ENCODE results near the gene BABAM1.
"Not testable (repeated sequence)": the region's sequence is repeated elsewhere in the genome, so short reads cannot be mapped to it uniquely, and the experiment has no call there.

BABAM1 gene

DNA sequence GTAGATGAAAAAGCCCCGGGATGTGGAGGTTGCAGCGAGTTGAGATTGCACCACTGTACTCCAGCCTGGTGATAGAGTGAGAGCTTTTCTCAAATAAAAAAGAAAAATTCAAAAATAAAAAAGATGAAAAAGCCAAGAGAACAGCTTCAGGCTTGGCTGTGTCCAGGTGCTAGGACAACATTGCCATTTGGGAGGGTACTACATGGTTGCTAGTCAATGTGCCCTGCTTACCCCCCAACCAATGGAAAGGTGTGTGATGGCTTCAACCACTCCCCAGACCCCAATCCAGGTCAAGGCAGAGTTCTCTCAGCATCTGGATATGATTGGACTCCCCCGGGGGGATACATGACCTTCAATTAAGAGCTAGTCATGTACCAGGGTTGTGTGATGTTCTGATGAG is 12.2 kb downstream of the BABAM1 start:
- peaks cover 8% of the 10 kb centered on the region for H3K36me3 Mint-ChIP-seq (ENCODE audit: low read depth)
- no peaks in the 10 kb centered on the region for H3K9me3 Mint-ChIP-seq
- H3K27me3 Mint-ChIP-seq (ENCODE audit: low read depth): no peaks in the 10 kb centered on the region
- no peak overlapping the region for H3K4me3 Mint-ChIP-seq
- H3K27ac Mint-ChIP-seq: no peak overlapping the region
- H3K4me1 Mint-ChIP-seq (ENCODE audit: low read depth): peaks cover 10% of the 10 kb centered on the region

DNA sequence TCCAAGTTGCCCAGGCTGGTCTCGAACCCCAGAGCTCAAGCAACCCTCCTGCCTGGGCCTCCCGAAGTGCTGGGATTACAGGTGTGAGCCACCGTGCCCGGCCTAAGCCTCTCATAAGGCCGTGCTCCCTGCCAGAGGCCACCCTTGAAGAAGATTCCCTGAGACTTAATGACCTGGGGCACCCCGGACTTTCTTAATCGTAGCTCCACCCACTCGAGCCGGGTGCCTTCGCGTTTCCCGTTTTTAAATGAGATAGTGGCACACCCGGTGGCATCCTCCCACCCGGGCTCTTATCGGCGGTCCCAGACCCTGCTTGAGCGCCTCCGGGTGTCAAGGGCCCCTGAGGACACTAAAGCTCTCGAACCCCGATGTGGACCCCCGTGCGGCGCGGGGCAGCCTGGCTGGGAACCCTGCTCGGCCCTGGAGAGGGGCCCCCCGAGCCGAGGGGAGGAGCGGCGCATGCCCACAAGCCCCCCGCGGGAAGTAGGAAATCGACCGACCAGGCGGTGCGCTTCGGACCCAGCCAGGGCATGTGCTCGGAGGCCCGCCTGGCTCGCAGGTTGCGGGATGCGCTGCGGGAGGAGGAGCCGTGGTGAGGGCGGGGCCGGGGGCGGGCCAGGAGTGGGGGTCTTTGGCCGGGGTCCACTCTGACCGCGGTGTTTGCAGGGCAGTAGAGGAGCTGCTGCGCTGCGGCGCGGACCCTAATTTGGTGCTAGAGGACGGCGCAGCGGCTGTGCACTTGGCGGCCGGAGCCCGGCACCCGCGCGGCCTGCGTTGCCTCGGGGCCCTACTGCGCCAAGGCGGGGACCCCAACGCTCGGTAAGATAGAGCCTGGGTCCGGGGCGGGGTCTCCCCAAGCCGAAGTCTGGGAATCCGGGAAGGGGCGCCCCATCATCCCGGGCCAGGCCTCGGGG is 14.4 kb downstream of the BABAM1 start, which contains the start of gene ANKLE1:
TSS of gene ANKLE1 (plus strand) at position 511 of the 914 bp plus-strand sequence. CDS start at position 531, 20 bp downstream.
- Mint-ChIP-seq H3K27ac (peak within 1 kb of the TSS; percentile 9), H3K36me3 (ENCODE audit: low read depth) (peaks cover 5% of the 10 kb centered on the region), H3K4me3 (peak within 1 kb of the TSS; percentile 77), H3K9me3 (no peaks in the 10 kb centered on the region), H3K27me3 (ENCODE audit: low read depth) (no peaks in the 10 kb centered on the region), H3K4me1 (ENCODE audit: low read depth) (peaks cover 10% of the 10 kb centered on the region)

DNA sequence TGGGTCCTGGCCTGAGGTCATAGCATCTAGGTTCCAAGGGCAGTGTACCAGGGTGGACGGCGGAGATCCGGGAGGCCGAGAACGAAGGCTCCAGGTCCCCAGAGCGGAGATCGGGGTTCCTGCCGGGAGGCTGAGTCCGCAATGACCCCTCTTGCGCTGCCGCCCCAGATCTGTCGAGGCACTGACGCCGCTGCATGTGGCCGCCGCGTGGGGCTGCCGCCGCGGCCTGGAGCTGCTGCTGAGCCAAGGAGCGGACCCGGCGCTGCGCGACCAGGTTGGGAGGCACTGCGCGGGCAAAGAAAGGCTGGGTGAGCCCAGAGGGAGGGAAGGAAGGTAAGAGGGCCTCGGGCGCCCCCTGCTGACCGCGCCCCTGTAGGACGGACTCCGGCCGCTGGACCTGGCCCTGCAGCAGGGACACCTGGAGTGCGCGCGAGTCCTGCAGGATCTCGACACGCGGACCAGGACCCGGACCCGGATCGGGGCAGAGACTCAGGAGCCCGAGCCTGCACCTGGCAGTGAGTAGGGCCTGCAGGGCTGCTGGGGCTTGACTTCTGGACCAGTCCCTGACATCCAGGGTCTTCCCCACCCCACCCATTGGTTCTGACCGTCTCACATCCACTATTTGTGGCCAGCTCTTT is 15.4 kb downstream of the BABAM1 start:
- Mint-ChIP-seq H3K4me1 (ENCODE audit: low read depth) (peaks cover 10% of the 10 kb centered on the region), H3K27me3 (ENCODE audit: low read depth) (no peaks in the 10 kb centered on the region), H3K9me3 (no peaks in the 10 kb centered on the region), H3K27ac (no peak overlapping the region), H3K36me3 (ENCODE audit: low read depth) (peaks cover under 1% of the 10 kb centered on the region), H3K4me3 (peak overlapping the region; percentile 77)

DNA sequence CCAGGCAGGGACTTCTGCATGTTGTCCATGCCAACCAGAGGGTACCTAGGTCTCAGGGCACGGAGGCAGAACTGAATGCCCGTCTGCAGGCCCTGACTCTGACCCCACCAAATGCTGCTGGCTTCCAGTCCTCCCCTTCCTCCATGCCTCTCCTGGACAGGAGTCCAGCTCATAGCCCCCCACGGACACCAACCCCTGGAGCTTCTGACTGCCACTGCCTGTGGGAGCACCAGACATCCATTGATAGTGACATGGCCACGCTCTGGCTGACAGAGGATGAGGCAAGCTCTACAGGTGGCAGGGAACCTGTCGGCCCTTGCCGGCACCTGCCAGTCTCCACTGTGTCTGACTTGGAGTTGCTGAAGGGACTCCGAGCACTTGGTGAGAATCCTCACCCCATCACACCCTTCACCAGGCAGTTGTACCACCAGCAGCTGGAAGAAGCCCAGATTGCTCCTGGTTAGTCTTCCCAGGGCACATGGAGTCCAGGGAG is 16.3 kb downstream of the BABAM1 start:
- H3K4me3 Mint-ChIP-seq: no peak overlapping the region
- no peaks in the 10 kb centered on the region for H3K27me3 Mint-ChIP-seq (ENCODE audit: low read depth)
- H3K36me3 Mint-ChIP-seq (ENCODE audit: low read depth): no peaks in the 10 kb centered on the region
- H3K27ac Mint-ChIP-seq: no peak overlapping the region
- H3K9me3 Mint-ChIP-seq: no peaks in the 10 kb centered on the region
- peaks cover 10% of the 10 kb centered on the region for H3K4me1 Mint-ChIP-seq (ENCODE audit: low read depth)

DNA sequence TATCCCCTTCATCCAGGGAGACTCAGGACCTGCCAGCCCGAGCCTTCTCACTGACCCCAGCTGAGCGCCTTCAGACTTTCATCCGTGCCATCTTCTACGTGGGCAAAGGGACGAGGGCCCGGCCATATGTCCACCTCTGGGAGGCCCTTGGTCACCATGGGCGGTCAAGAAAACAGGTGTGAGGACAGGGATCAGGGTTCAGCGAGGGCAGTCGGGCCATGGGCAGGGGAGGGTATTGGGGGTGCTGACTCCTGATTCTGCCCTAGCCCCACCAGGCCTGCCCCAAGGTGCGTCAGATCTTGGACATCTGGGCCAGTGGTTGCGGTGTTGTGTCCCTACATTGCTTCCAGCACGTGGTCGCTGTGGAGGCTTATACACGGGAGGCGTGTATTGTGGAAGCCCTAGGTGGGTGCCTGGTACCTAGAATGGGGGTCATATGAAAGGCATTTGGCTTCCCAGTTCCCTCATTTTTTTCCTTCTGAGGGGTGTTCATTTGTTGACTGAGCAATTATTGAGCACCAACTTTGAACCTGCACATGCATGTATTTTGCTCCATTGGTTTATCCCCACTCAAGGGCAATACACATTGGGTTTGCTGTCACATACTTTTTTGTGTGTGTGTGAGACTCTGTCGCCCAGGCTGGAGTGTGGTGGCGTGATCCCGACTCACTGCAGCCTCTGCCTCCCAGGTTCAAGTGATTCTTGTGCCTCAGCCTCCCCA is 18.3 kb downstream of the BABAM1 start:
- Mint-ChIP-seq H3K4me1 (ENCODE audit: low read depth) (peaks cover 8% of the 10 kb centered on the region), H3K36me3 (ENCODE audit: low read depth) (no peaks in the 10 kb centered on the region), H3K27ac (no peak overlapping the region), H3K9me3 (no peaks in the 10 kb centered on the region), H3K27me3 (ENCODE audit: low read depth) (no peaks in the 10 kb centered on the region), H3K4me3 (no peak overlapping the region)

DNA sequence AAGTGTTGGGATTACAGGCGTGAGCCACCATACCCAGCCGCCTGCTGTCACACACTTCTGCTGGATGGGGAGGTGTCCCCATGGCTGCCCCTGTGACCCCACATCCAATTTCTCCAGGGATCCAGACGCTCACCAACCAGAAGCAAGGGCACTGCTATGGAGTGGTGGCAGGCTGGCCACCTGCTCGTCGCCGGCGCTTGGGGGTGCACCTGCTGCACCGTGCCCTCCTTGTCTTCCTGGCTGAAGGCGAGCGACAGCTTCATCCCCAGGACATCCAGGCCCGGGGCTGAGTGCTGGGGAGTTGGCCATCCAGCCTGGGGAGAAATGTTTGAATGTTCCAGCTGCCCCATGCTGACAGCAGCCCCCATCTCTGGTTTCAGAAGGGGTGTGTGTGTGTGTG is 19.0 kb downstream of the BABAM1 start:
- H3K27me3 Mint-ChIP-seq (ENCODE audit: low read depth): no peaks in the 10 kb centered on the region
- no peaks in the 10 kb centered on the region for H3K9me3 Mint-ChIP-seq
- H3K4me1 Mint-ChIP-seq (ENCODE audit: low read depth): peaks cover 7% of the 10 kb centered on the region
- no peaks in the 10 kb centered on the region for H3K36me3 Mint-ChIP-seq (ENCODE audit: low read depth)
- H3K4me3 Mint-ChIP-seq: no peak overlapping the region
- no peak overlapping the region for H3K27ac Mint-ChIP-seq

DNA sequence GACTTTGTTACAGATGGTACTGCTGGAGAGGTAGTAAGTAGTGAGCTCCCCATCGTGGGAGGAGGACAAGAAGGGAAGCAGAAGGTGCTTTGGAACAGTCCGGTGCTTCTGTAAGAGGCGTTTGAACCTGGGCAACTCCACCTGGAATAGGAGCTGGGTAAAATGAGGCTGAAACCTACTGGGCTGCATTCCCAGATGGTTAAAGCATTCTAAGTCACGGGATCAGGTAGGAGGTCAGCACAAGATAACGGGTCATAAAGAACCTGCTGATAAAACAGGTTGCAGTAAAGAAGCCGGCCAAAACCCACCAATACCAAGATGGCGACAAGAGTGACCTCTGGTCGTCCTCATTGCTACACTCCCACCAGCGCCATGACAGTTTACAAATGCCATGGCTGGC is 19.5 kb downstream of the BABAM1 start:
- Mint-ChIP-seq H3K27ac (no peak overlapping the region), H3K4me1 (ENCODE audit: low read depth) (peaks cover 5% of the 10 kb centered on the region), H3K36me3 (ENCODE audit: low read depth) (no peaks in the 10 kb centered on the region), H3K27me3 (ENCODE audit: low read depth) (no peaks in the 10 kb centered on the region), H3K9me3 (no peaks in the 10 kb centered on the region), H3K4me3 (no peak overlapping the region)

DNA sequence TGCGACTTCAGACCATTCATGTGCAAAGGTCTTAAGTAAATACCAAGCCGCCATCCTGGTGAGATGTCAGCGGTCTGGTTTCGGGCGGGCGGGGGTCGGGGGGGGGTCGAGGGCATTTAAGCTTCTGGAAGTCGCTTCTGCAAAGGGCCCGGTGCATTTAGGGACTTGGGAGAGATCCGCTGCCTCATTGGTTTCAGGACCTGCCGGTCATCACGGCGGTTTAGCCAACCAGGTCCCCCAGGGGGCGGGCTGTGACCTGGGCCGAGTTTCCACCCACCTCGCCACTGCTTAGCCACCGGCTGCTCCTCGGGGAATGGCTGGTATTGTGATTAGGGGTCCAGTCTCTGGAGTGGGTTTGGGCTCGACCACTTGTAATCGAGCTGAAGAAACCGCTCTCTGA is 22.2 kb downstream of the BABAM1 start:
- no peaks in the 10 kb centered on the region for H3K27me3 Mint-ChIP-seq (ENCODE audit: low read depth)
- peaks cover 5% of the 10 kb centered on the region for H3K4me1 Mint-ChIP-seq (ENCODE audit: low read depth)
- H3K36me3 Mint-ChIP-seq (ENCODE audit: low read depth): no peaks in the 10 kb centered on the region
- H3K4me3 Mint-ChIP-seq: no peak overlapping the region
- no peaks in the 10 kb centered on the region for H3K9me3 Mint-ChIP-seq
- no peak overlapping the region for H3K27ac Mint-ChIP-seq

DNA sequence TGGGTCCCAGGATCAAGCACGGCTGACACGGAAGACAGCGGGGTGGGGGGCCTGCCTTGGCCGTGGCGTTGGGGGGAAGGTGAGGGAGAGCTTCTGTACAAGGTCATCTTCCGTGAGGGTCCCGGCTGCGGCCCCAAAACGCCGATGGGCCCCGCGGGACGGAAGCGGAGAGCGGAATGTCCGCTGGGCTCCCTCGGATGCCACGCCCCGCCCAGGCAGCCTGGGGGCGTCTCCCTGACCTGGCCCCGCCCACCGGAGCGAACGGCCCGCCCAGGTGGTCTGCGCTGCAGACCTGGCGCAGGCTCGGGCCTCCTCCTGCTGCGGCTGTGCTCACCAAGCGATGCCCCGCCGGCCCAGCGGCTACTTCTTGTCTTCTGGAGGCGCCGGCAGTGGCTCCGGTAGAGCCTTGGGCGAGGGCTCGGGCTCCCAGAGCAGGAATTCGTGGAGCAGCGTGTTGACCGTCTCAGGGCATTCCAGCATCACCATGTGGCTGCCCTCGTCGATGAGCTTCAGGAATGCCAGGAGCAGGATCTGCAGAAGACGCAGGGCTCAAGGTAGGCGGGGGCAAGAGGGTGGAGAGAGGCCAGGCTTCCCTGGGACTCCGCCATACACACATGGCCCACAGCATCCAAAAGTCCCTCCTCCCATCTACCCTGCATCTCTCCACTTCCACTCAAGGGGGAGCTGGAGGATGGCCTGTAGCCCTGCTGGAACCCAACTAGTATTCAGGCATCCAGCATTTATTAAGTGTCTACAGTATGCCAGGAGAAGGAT is 25.2 kb downstream of the BABAM1 start:
- H3K36me3 Mint-ChIP-seq (ENCODE audit: low read depth): no peaks in the 10 kb centered on the region
- peaks cover 5% of the 10 kb centered on the region for H3K4me1 Mint-ChIP-seq (ENCODE audit: low read depth)
- peak overlapping the region; percentile 84 for H3K4me3 Mint-ChIP-seq
- no peaks in the 10 kb centered on the region for H3K27me3 Mint-ChIP-seq (ENCODE audit: low read depth)
- H3K27ac Mint-ChIP-seq: peak overlapping the region; percentile 34
- H3K9me3 Mint-ChIP-seq: no peaks in the 10 kb centered on the region

DNA sequence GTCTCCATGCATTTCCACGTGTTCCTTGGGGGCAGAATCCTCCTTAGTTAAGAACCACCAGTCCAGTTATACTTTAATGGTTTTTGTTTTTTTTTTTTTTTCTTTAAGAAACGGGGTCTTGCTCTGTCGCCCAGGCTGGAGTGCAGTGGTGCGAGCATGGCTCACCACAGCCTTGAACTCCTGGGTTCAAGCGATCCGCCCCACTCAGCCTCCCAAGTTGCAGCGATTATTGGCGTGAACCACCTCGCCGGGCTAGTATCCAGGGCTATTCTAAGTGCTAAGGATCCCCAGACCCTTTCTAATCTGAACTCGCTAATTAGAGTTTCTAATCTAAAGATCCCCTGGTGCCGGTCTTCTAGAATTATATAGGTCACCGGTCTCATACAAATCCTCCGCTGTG is 26.4 kb downstream of the BABAM1 start:
- Mint-ChIP-seq H3K27me3 (ENCODE audit: low read depth) (no peaks in the 10 kb centered on the region), H3K4me1 (ENCODE audit: low read depth) (peaks cover 5% of the 10 kb centered on the region), H3K27ac (no peak overlapping the region), H3K36me3 (ENCODE audit: low read depth) (no peaks in the 10 kb centered on the region), H3K9me3 (no peaks in the 10 kb centered on the region), H3K4me3 (no peak overlapping the region)

DNA sequence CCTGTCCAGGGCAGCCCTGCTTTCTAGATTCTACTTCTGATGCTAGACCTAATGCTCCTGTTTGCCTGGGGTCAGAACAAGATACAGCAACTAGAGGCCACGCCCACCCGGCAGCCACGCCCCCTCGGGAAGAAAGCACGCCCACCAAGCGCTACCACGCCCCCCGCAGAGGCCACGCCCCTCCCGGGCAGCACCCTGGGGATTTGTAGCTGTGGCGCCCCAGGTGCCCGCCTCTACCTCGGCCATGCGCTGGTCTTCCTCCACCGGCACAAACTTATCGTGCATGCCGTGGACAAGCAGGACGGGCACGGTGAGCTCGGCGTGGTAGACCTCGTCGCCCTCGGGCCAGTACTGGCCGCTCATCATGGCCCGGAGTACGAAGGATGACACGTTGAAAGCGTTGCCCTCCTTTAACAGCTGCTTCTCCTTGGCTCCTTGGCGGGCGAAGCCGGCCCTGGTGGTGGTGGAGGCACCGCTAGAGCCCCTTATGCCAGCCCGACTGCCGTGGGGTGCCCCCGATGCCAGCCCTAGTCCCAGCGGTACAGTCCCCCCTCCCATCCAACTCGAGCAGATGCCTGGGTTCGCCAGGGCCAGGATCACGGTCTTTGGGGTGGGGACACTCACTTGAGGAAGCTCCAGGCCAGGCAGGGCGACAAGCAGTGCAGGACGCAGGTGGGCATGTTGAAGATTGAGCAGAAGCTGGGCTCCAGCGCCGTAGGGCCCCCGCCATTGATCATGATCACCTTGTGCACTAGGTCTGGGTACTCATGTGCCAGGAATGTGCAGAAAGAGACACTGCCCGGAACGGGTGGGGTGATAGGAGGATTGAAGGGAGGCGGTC is 27.0 kb downstream of the BABAM1 start:
- Mint-ChIP-seq H3K9me3 (no peaks in the 10 kb centered on the region), H3K36me3 (ENCODE audit: low read depth) (peaks cover 3% of the 10 kb centered on the region), H3K27ac (no peak overlapping the region), H3K4me3 (no peak overlapping the region), H3K27me3 (ENCODE audit: low read depth) (no peaks in the 10 kb centered on the region), H3K4me1 (ENCODE audit: low read depth) (peaks cover 5% of the 10 kb centered on the region)

DNA sequence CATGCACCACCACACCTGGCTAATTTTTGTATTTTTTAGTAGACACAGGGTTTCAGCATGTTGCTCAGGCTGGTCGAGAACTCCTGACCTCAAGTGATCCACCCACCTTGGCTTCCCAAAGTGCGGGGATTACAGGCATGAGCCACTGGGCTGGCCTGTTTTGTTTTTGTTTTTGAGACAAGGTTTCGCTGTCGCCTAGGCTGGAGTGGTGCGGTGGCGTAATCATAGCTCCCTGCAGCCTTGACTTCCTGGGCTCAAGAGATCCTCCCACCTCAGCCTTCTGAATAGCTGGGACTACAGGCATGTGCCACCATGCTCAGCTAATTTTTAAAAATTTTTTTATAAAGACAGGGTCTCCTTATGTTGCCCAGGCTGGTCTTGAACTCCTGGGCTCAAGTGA is 28.3 kb downstream of the BABAM1 start:
- not testable (repeated sequence) for H3K4me3 Mint-ChIP-seq; H3K27ac Mint-ChIP-seq; H3K36me3 Mint-ChIP-seq (ENCODE audit: low read depth); H3K4me1 Mint-ChIP-seq (ENCODE audit: low read depth); H3K9me3 Mint-ChIP-seq; H3K27me3 Mint-ChIP-seq (ENCODE audit: low read depth)

DNA sequence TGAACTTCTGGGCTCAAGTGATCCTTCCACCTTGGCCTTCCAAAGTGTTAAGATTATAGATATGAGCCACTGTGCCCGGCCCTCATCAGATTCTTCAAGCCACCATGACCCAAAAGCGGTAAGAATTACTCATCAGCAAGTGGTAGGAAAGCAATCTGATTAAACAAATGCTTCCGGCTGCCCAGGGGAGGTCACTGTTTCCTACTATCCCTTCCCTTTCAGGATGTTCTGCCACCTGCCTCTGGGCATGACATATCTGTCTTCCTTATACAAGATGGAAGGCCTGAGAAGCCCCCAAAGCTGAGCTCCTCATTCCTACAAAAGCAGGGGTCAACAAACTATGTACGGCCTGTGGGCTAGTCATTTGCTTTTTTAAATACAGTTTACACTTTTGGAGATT is 29.0 kb downstream of the BABAM1 start:
- H3K4me3 Mint-ChIP-seq: no peak overlapping the region
- H3K27me3 Mint-ChIP-seq (ENCODE audit: low read depth): no peaks in the 10 kb centered on the region
- no peak overlapping the region for H3K27ac Mint-ChIP-seq
- H3K9me3 Mint-ChIP-seq: no peaks in the 10 kb centered on the region
- H3K36me3 Mint-ChIP-seq (ENCODE audit: low read depth): peaks cover 3% of the 10 kb centered on the region
- peaks cover 5% of the 10 kb centered on the region for H3K4me1 Mint-ChIP-seq (ENCODE audit: low read depth)

Measured in T-helper 1 cell treated with Interleukin-12 subunit alpha and Interleukin-12 subunit beta and Interleukin-4 antibody, amounts not matched to agents 30 μg/mL and 1 μg/mL, for 36 hours (primary cell).